Prostate gland (tissue), 2 donors: ENCODE results near the gene SPRED3. TPM values are rescaled to one million over a fixed set of nuclear protein-coding genes. Genes with fewer than 3 reads are reported as not detected.

ENCODE experiments used
- DNase-seq: peaks from one replicate; pipeline ENCODE4 v3.0.0-alpha.2; 2019; ENCODE audit warnings: low spot score
- H3K27ac ChIP-seq, 2 donors: fragments of 200-600 bp; sonication (generic); 2 replicates each; pipeline ENCODE4 v1.5.1; 2017 to 2019
- H3K27me3 ChIP-seq: fragments of 200-600 bp; sonication (generic); replicated peaks from 2 replicates; pipeline ENCODE4 v1.5.1; 2019; ENCODE audit not compliant: insufficient read depth
- H3K36me3 ChIP-seq, 2 donors: fragments of 200-600 bp; sonication (generic); 1 replicate in 1 of 2; 2 replicates in 1 of 2; pipeline versions ENCODE4 v1.5.1 to v1.8.1; 2017 to 2019
- H3K4me1 ChIP-seq: fragments of 200-600 bp; sonication (generic); replicated peaks from 2 replicates; pipeline ENCODE4 v1.5.1; 2019
- H3K4me3 ChIP-seq, 2 donors: fragments of 200-600 bp; sonication (generic); 2 replicates each; pipeline ENCODE4 v1.5.1; 2017 to 2019
- H3K9me3 ChIP-seq: fragments of 200-600 bp; sonication (generic); 2 replicates; pipeline ENCODE4 v1.5.1; 2017
- CTCF ChIP-seq, 4 experiments: fragments of 200-600 bp in 2 of 4; fragments of 450-650 bp in 2 of 4; sonication (generic) in 2 of 4; IDR thresholded peaks; 1 replicate in 3 of 4; 2 replicates in 1 of 4; pipeline ENCODE4 v1.5.1; 2016 to 2019; ENCODE audit warnings: antibody characterized with exemption in 4 of 4, mild to moderate bottlenecking in 2 of 4, moderate library complexity in 2 of 4
- POLR2A ChIP-seq: fragments of 450-650 bp; IDR thresholded peaks from one replicate; pipeline ENCODE4 v1.6.1; 2016; ENCODE audit warnings: antibody characterized with exemption, mild to moderate bottlenecking
- POLR2AphosphoS5 ChIP-seq: sonication (generic); formaldehyde crosslinking; IDR thresholded peaks from one replicate; pipeline ENCODE4 v1.6.1; 2017; ENCODE audit warnings: antibody characterized with exemption
- WGBS: methylation state at CpG from one replicate; pipeline ENCODE4 v1.1.5; 2018; 5-methylcytosine and 5-hydroxymethylcytosine counted together
- intact Hi-C: fragments of 100-400 bp; cut with DNase I; formaldehyde crosslinking; loops from one replicate; pipeline ENCODE4 v1.14.2; 2022
- total RNA-seq, 2 donors: library from RNA; depleted of rRNA; stranded (reverse); fragments of >200 nt; gene quantifications; one replicate each; pipeline ENCODE4 v1.1.0, GENCODE V29; 2016

The SPRED3 gene
- total RNA-seq, 2 donors from 2014 or later = 0.82 to 3.3 TPM

GRCh38 chr19:38444026-38444425 lies 55.5 kb downstream of the SPRED3 start:
- DNase-seq = no peak
- H3K4me1 ChIP-seq = no peaks in the 10 kb centered on the region
- H3K27ac ChIP-seq = no peak overlapping the region
- no peak overlapping the region for H3K4me3 ChIP-seq
- intact Hi-C loops = no loop called here
- H3K27me3 ChIP-seq = no peaks in the 10 kb centered on the region
- TF ChIP-seq CTCF (IDR thresholded peaks at IDR 0.05) (no peak), POLR2AphosphoS5 (no peak), POLR2A (no peak)
- no peaks in the 10 kb centered on the region for H3K9me3 ChIP-seq
- H3K36me3 ChIP-seq = no peaks in the 10 kb centered on the region
- WGBS = 84% methylated on average over 7 of the region's 7 CpGs

GRCh38 chr19:38445362-38445761 lies 56.9 kb downstream of the SPRED3 start:
- TF ChIP-seq POLR2AphosphoS5 = no peak
- TF ChIP-seq CTCF (IDR thresholded peaks at IDR 0.05) = no peak
- no peak for TF ChIP-seq POLR2A
- intact Hi-C loops = no loop called here
- no peaks in the 10 kb centered on the region for H3K27me3 ChIP-seq
- DNase-seq = no peak
- WGBS = 94% methylated on average over 7 of the region's 7 CpGs
- no peaks in the 10 kb centered on the region for H3K4me1 ChIP-seq
- no peak overlapping the region for H3K27ac ChIP-seq
- no peaks in the 10 kb centered on the region for H3K9me3 ChIP-seq
- H3K36me3 ChIP-seq = no peaks in the 10 kb centered on the region
- H3K4me3 ChIP-seq = no peak overlapping the region

- Histone ChIP-seq H3K9me3 (no peaks in the 10 kb centered on the region), H3K4me1 (no peaks in the 10 kb centered on the region), H3K27ac (no peak overlapping the region), H3K4me3 (no peak overlapping the region), H3K27me3 (no peaks in the 10 kb centered on the region), H3K36me3 (no peaks in the 10 kb centered on the region)
- 94% methylated on average over 9 of the region's 9 CpGs for WGBS
- DNase-seq = no peak
- no peak for TF ChIP-seq CTCF (IDR thresholded peaks at IDR 0.05)
- no peak for TF ChIP-seq POLR2AphosphoS5
- TF ChIP-seq POLR2A = no peak
- intact Hi-C loops = no loop called here
Observed at GRCh38 chr19:38448225-38448624, 59.7 kb downstream of the SPRED3 start.

Other genes with a start within 250 kb of the SPRED3 start
- 1 to 10 TPM in 1 of 2 donors, not detected in 1; 1.8 TPM for gene DPF1, start 164.5 kb upstream of the SPRED3 start, total RNA-seq
- gene PPP1R14A, start 132.3 kb upstream of the SPRED3 start, total RNA-seq = 100 to 1,000 TPM in 1 of 2 donors, 10 to 100 TPM in 1; 44.1 to 151 TPM
- gene SPINT2, start 124.1 kb upstream of the SPRED3 start, total RNA-seq = 100 to 1,000 TPM; 349 to 932 TPM
- 10 to 100 TPM in 1 of 2 donors, 1 to 10 TPM in 1; 9.7 to 15.5 TPM for gene C19orf33, start 84.4 kb upstream of the SPRED3 start, total RNA-seq
- gene YIF1B, start 72.8 kb upstream of the SPRED3 start, total RNA-seq = 10 to 100 TPM; 34.7 to 71.9 TPM
- 1 to 10 TPM; 5.9 to 7.3 TPM for gene KCNK6, start 68.9 kb upstream of the SPRED3 start, total RNA-seq
- 10 to 100 TPM; 10.7 to 20.6 TPM for gene CATSPERG, start 52.9 kb upstream of the SPRED3 start, total RNA-seq
- gene PSMD8, start 14.1 kb upstream of the SPRED3 start, total RNA-seq = 100 to 1,000 TPM; 232 to 298 TPM
- 1 to 10 TPM in 1 of 2 donors, under 1 TPM in 1; 0.27 to 7.4 TPM for gene GGN, start 663 bp upstream of the SPRED3 start, total RNA-seq
- 10 to 100 TPM; 19.9 to 59.5 TPM for gene FAM98C, start 14.4 kb downstream of the SPRED3 start, total RNA-seq
- gene RASGRP4, start 37.5 kb downstream of the SPRED3 start, total RNA-seq = 1 to 10 TPM; 1.4 to 1.6 TPM
- gene RYR1, start 45.0 kb downstream of the SPRED3 start, total RNA-seq = 1 to 10 TPM; 5.7 to 8.6 TPM
- 10 to 100 TPM in 1 of 2 donors, 1 to 10 TPM in 1; 1.6 to 14.1 TPM for gene MAP4K1, start 229.3 kb downstream of the SPRED3 start, total RNA-seq
- 100 to 1,000 TPM; 368 to 618 TPM for gene EIF3K, start 230.5 kb downstream of the SPRED3 start, total RNA-seq